Progenitor cell of endocrine pancreas (in vitro differentiated cells): Measurements from ENCODE around the gene COL2A1. TPM values are rescaled to one million over a fixed set of nuclear protein-coding genes. Genes with fewer than 3 reads are reported as not detected.

ENCODE experiments used
- DNase-seq: peaks from one replicate; pipeline ENCODE4 v3.0.0; 2021; ENCODE audit warnings: low spot score; ENCODE audit not compliant: unreplicated experiment
- H3K27ac Mint-ChIP-seq: 2 replicates; pipeline ENCODE4 v1.8.0; 2021; ENCODE audit warnings: mild to moderate bottlenecking, moderate library complexity, mixed read lengths
- H3K27me3 Mint-ChIP-seq: 2 replicates; pipeline ENCODE4 v1.8.0; 2021; ENCODE audit warnings: mixed read lengths
- H3K36me3 Mint-ChIP-seq: 2 replicates; pipeline ENCODE4 v1.8.0; 2022; ENCODE audit warnings: mixed read lengths; ENCODE audit not compliant: insufficient read depth
- H3K4me1 Mint-ChIP-seq: 2 replicates; pipeline ENCODE4 v1.8.0; 2021; ENCODE audit warnings: low read depth, mixed read lengths
- H3K4me3 Mint-ChIP-seq: 2 replicates; pipeline ENCODE4 v1.8.0; 2021; ENCODE audit warnings: low read depth, mild to moderate bottlenecking, moderate library complexity, mixed read lengths
- H3K9me3 Mint-ChIP-seq: 2 replicates; pipeline ENCODE4 v1.8.0; 2021; ENCODE audit warnings: low read depth, mixed read lengths
- CTCF ChIP-seq: fragments of 200-600 bp; sonication (generic); IDR thresholded peaks from one replicate; pipeline ENCODE4 v1.5.0; 2021; ENCODE audit warnings: antibody characterized with exemption, mild to moderate bottlenecking; ENCODE audit not compliant: unreplicated experiment
- total RNA-seq: library from RNA; stranded (reverse); gene quantifications from 2 replicates; pipeline ENCODE4 v1.2.1, GENCODE V29; 2021

COL2A1 gene
- total RNA-seq, 1 donor from 2014 or later = 424 TPM

DNA sequence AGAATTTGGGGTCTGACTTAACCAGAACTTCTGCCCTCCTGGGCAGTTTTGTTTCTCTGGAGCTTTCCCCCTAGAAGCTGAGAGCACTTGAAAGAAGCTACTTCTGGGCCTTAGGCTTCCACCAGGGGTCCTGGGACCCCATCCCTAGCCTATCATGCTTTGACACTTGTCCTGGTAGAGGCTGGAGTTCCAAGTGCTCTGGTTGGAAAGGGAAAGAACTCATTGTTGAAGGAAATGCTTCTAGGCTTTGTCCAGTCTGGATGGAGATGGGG is 1.4 kb upstream of the COL2A1 start:
- Mint-ChIP-seq H3K36me3 (no peaks in the 10 kb centered on the region), H3K27ac (peak overlapping the region; percentile 95), H3K27me3 (peaks cover 33% of the 10 kb centered on the region), H3K4me3 (peak overlapping the region; percentile 77), H3K4me1 (peaks cover 32% of the 10 kb centered on the region), H3K9me3 (no peaks in the 10 kb centered on the region)
- no peak for TF ChIP-seq CTCF
- DNase-seq = no peak

DNA sequence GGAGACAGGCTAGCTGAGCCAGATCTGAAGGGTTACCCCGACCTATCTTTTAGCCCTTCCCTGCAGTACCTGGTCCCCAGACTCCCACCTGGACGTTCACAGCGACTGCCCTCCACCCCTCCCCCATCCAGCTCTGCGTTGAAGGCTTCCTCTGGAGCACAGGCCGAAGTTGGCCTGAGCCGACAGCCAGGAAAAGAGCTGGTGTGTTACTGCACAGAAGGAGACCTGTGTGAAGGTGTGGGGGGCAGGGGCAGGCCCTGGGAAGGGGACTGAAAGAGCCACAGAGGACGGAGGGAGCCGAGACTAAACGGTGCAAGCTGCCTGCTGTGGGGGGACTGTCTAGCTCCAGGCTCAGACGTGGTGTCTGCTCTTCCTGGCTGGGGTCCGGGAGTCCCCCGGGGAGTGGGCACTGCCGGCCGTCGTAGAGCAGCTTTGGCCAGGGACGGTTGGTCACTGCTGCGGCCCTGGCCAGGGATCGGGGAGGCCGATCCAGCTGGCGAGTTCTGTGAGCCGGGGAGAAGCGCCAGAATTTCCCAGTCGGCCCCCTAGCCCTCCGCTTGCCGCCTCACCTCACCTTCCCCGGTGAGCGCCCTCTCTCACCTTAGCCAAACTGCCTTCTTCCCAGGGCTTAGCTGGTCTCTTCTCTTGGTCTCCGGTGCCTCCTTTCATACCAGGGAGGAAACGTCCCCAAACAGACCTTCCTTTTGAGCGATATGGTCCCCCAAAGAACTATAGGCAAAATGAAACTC is 899 bp upstream of the COL2A1 start:
- TF ChIP-seq CTCF = no peak
- peaks cover 33% of the 10 kb centered on the region for H3K27me3 Mint-ChIP-seq
- peak overlapping the region; percentile 77 for H3K4me3 Mint-ChIP-seq
- peak overlapping the region; percentile 95 for H3K27ac Mint-ChIP-seq
- H3K36me3 Mint-ChIP-seq = no peaks in the 10 kb centered on the region
- H3K9me3 Mint-ChIP-seq = no peaks in the 10 kb centered on the region
- peak; percentile 53 for DNase-seq
- peaks cover 37% of the 10 kb centered on the region for H3K4me1 Mint-ChIP-seq

DNA sequence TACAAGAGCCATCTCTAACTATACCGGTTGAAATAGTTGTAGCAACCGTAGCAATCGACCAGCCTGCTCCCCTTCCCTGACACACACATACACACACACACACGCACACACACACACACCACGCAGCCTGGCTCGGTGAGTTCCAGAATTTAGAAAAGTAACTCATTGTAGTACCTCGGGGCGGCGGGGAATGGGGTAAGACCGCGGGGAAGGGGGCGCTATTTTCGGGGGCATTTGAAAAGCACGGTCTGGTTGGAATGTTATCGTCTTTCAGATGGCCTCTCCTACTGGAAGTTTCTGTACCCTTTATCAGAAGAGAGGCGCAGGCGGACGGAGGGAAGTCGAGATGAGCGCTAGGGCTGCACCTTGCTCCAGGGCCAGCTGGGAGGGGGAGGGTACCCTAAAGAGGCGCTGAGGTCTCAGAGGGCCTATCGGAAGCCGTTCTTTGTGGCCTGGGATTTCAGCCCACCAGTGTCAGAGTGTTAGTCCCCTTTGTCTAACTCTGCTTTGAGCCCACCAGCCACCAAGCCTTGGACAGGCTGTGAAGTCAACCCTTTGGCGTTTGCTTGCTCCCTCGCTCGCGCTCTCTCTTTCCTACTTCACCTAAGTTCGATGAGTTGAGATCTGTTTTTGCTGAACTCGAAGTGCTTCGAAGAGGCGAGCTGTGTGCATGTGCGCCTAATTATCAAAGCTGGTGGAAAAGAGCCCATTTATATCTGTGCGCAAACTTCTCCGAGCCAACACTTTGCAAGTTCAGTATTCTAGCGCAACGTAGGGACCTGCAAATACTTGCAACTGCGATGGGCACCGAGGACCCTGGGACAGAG is 837 bp downstream of the COL2A1 start:
- H3K36me3 Mint-ChIP-seq = peaks cover 4% of the 10 kb centered on the region
- peak overlapping the region; percentile 77 for H3K4me3 Mint-ChIP-seq
- TF ChIP-seq CTCF = peak; percentile 24
- no peaks in the 10 kb centered on the region for H3K9me3 Mint-ChIP-seq
- peaks cover 24% of the 10 kb centered on the region for H3K27me3 Mint-ChIP-seq
- H3K27ac Mint-ChIP-seq = peak overlapping the region; percentile 95
- peaks cover 39% of the 10 kb centered on the region for H3K4me1 Mint-ChIP-seq
- no peak for DNase-seq

DNA sequence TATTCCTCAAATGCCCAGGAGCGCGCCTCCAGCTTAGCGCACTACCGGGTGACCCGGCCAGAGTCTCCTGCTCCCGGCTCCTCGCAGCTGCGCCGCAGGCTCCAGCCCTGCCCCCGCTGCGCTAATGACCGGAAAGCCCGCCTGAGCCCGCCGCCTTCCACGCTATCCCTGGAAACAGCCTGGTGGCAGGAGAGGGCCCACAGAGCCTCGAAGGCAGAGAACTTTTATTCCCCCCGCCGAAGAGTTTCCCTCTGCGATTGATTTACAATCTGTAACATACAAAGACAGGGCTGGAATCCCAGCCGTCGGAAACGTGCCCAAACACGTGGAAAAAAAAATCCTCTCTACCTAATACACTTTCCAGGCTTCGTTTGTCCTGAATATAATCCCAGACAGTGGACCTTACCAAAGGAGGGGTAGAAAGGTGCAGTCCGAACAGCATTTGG is 1.5 kb downstream of the COL2A1 start:
- Mint-ChIP-seq H3K9me3 (no peaks in the 10 kb centered on the region), H3K4me3 (peak overlapping the region; percentile 77), H3K27me3 (peaks cover 23% of the 10 kb centered on the region), H3K27ac (peak overlapping the region; percentile 95), H3K36me3 (peaks cover 8% of the 10 kb centered on the region), H3K4me1 (peaks cover 39% of the 10 kb centered on the region)
- TF ChIP-seq CTCF = no peak
- DNase-seq = no peak

- Mint-ChIP-seq H3K27ac (peak overlapping the region; percentile 95), H3K4me3 (peak overlapping the region; percentile 77), H3K9me3 (no peaks in the 10 kb centered on the region), H3K27me3 (peaks cover 21% of the 10 kb centered on the region), H3K36me3 (peaks cover 10% of the 10 kb centered on the region), H3K4me1 (peaks cover 39% of the 10 kb centered on the region)
- no peak for TF ChIP-seq CTCF
- DNase-seq = no peak
These were observed 1.9 kb downstream of the COL2A1 start for GRCh38 chr12:48002414-48002730.
